SK-N-SH (cell line): ENCODE measurements around the gene KASH5. TPM values are rescaled to one million over a fixed set of nuclear protein-coding genes. Genes with fewer than 3 reads are reported as not detected.
A peak's percentile ranks its signal among the peaks of the same experiment; 100 is the strongest.

Experiments used
- CTCF ChIA-PET: fragments of 300-600, 350-600 bp; formaldehyde crosslinking; extraction: SDS; loops from one replicate; lab custom pipeline; 2021; lab: Yijun Ruan, JAX
- POLR2A ChIA-PET: fragments of 350-600 bp; sonication (Branson Sonifier 250); formaldehyde crosslinking; extraction: SDS; loops from one replicate; lab custom pipeline; 2020; ENCODE audit warnings: antibody characterized with exemption, inconsistent platforms; lab: Yijun Ruan, JAX
- DNase-seq: peaks from one replicate; pipeline ENCODE4 v3.0.0; 2012
- H2AFZ ChIP-seq: fragments of 200-600 bp; sonication (generic); 2 replicates; pipeline ENCODE4 v1.8.1; 2016; ENCODE audit warnings: antibody characterized with exemption, mild to moderate bottlenecking, low read depth
- H3F3A ChIP-seq: fragments of 200-600 bp; sonication (generic); replicated peaks from 2 replicates; pipeline ENCODE3; 2016; ENCODE audit warnings: antibody characterized with exemption, mild to moderate bottlenecking; ENCODE audit not compliant: insufficient read depth
- H3K27ac ChIP-seq, 2 experiments: fragments of 200-500 bp in 1 of 2; fragments of 200-600 bp in 1 of 2; sonication (Bioruptor generic) in 1 of 2; sonication (generic), shearing (Covaris generic) in 1 of 2; 2 replicates each; pipeline versions ENCODE4 v1.5.1 to v1.6.1; 2014 to 2016; ENCODE audit warnings: low read depth in 2 of 2, inconsistent platforms in 1 of 2, low read length in 1 of 2, mild to moderate bottlenecking in 1 of 2, mixed read lengths in 1 of 2
- H3K27me3 ChIP-seq: fragments of 200-600 bp; sonication (generic), shearing (Covaris generic); 2 replicates; pipeline ENCODE4 v1.6.1; 2016; ENCODE audit warnings: mixed run types; ENCODE audit not compliant: insufficient read depth
- H3K36me3 ChIP-seq, 2 experiments: fragments of 200-500 bp in 1 of 2; fragments of 200-600 bp in 1 of 2; sonication (Bioruptor generic) in 1 of 2; sonication (generic) in 1 of 2; replicated peaks in 1 of 2; 2 replicates each; pipeline versions ENCODE3 to v1.5.1; 2014 to 2016; ENCODE audit warnings: low read length in 1 of 2, mild to moderate bottlenecking in 1 of 2; ENCODE audit not compliant: insufficient read depth in 2 of 2, control insufficient read depth in 1 of 2
- H3K4me1 ChIP-seq, 2 experiments: fragments of 200-500 bp in 1 of 2; fragments of 200-600 bp in 1 of 2; sonication (Bioruptor generic) in 1 of 2; sonication (generic), shearing (Covaris generic) in 1 of 2; 2 replicates each; pipeline versions ENCODE4 v1.5.1 to v1.6.1; 2014 to 2016; ENCODE audit warnings: low read depth in 1 of 2, low read length in 1 of 2, mixed run types in 1 of 2; ENCODE audit not compliant: insufficient read depth in 2 of 2, control insufficient read depth in 1 of 2
- H3K4me2 ChIP-seq: fragments of 200-600 bp; sonication (generic), shearing (Covaris generic); 2 replicates; pipeline ENCODE4 v1.6.1; 2017; ENCODE audit warnings: mixed run types
- H3K4me3 ChIP-seq, 2 experiments: fragments of 200-500 bp in 1 of 2; fragments of 200-600 bp in 1 of 2; sonication (Bioruptor generic) in 1 of 2; sonication (generic), shearing (Covaris generic) in 1 of 2; 2 replicates each; pipeline versions ENCODE4 v1.5.1 to v1.8.1; 2014 to 2016; ENCODE audit warnings: low read depth in 2 of 2, inconsistent platforms in 1 of 2, low read length in 1 of 2, mild to moderate bottlenecking in 1 of 2, mixed read lengths in 1 of 2, moderate library complexity in 1 of 2
- H3K79me2 ChIP-seq: fragments of 200-600 bp; sonication (generic); 2 replicates; pipeline ENCODE4 v1.8.1; 2017; ENCODE audit warnings: mild to moderate bottlenecking; ENCODE audit not compliant: insufficient read depth
- H3K9ac ChIP-seq: fragments of 200-600 bp; sonication (generic); 2 replicates; pipeline ENCODE4 v1.6.1; 2017; ENCODE audit warnings: mixed run types
- H3K9me2 ChIP-seq: fragments of 200-600 bp; sonication (generic); 2 replicates; pipeline ENCODE4 v1.6.1; 2017; ENCODE audit warnings: mixed run types
- H3K9me3 ChIP-seq: fragments of 200-600 bp; sonication (generic); 2 replicates; pipeline ENCODE4 v1.6.1; 2017; ENCODE audit warnings: mixed run types, mild to moderate bottlenecking, moderate library complexity
- H4K20me1 ChIP-seq: fragments of 200-600 bp; sonication (generic); 2 replicates; pipeline ENCODE4 v1.6.1; 2017; ENCODE audit warnings: mild to moderate bottlenecking, mixed run types; ENCODE audit not compliant: insufficient read depth
- CHD2 ChIP-seq: fragments of 150-350 bp; IDR thresholded peaks from 2 replicates; pipeline ENCODE4 v1.6.1; 2018; ENCODE audit warnings: low read length; ENCODE audit not compliant: partially characterized antibody
- EP300 ChIP-seq, 2 experiments: IDR thresholded peaks; 2 replicates each; pipeline versions ENCODE4 v1.4.0 to v1.6.1; 2012; ENCODE audit warnings: borderline replicate concordance in 1 of 2, low read depth in 1 of 2, low read length in 1 of 2
- FOXJ3 ChIP-seq: sonication (generic); formaldehyde crosslinking; IDR thresholded peaks from 2 replicates; pipeline ENCODE4 v1.5.1; 2020; ENCODE audit warnings: mild to moderate bottlenecking, missing genetic modification reagents
- FOXM1 ChIP-seq: IDR thresholded peaks from 2 replicates; pipeline ENCODE4 v1.4.0; 2012; ENCODE audit warnings: low read depth, mild to moderate bottlenecking
- MXI1 ChIP-seq: IDR thresholded peaks from 2 replicates; pipeline ENCODE4 v1.6.1; 2012; ENCODE audit warnings: mild to moderate bottlenecking, low read depth, low read length, improper control_type of control experiment
- NRF1 ChIP-seq: IDR thresholded peaks from 2 replicates; pipeline ENCODE4 v1.6.1; 2012; ENCODE audit warnings: low read depth, mild to moderate bottlenecking, low read length
- POLR2AphosphoS5 ChIP-seq: IDR thresholded peaks from 2 replicates; pipeline ENCODE4 v1.6.1; 2012; ENCODE audit warnings: low read depth, low read length
- RAD21 ChIP-seq: IDR thresholded peaks from 2 replicates; pipeline ENCODE4 v1.6.1; 2012; ENCODE audit warnings: mild to moderate bottlenecking, low read length
- REST ChIP-seq: IDR thresholded peaks from 2 replicates; pipeline ENCODE4 v1.6.1; 2012; ENCODE audit warnings: mild to moderate bottlenecking, low read depth, low read length, moderate library complexity
- RFX5 ChIP-seq: IDR thresholded peaks from 2 replicates; pipeline ENCODE4 v1.6.1; 2012; ENCODE audit warnings: mild to moderate bottlenecking, improper control_type of control experiment, low read length
- RXRA ChIP-seq: IDR thresholded peaks from 2 replicates; pipeline ENCODE4 v1.4.0; 2012; ENCODE audit warnings: low read depth, mild to moderate bottlenecking, borderline replicate concordance
- TEAD4 ChIP-seq: IDR thresholded peaks from 2 replicates; pipeline ENCODE4 v1.4.0; 2012; ENCODE audit warnings: mild to moderate bottlenecking, borderline replicate concordance; ENCODE audit not compliant: insufficient read depth
- whole genome bisulfite sequencing: methylation state at CpG from one replicate; pipeline ENCODE4 v1.1.6; 2017; ENCODE audit warnings: low lambda C conversion rate; 5-methylcytosine and 5-hydroxymethylcytosine counted together
- polyA plus RNA-seq, 3 experiments: library from polyadenylated mRNA; depleted of rRNA; stranded (reverse); fragments of >200 nt; gene quantifications; 2 replicates each; pipeline ENCODE4 v1.2.3, GENCODE V29; 2012
- TF ChIP-seq, protein P1 (sequence below): IDR thresholded peaks from 2 replicates; pipeline ENCODE4; 2012
- TF ChIP-seq, protein P2 (sequence below): IDR thresholded peaks from 2 replicates; pipeline ENCODE4 v1.4.0; 2012; ENCODE audit warnings: low read depth, borderline replicate concordance
- TF ChIP-seq, protein P3 (sequence below): fragments of 150-350 bp; IDR thresholded peaks from 2 replicates; pipeline ENCODE4 v1.6.1; 2016; ENCODE audit warnings: mild to moderate bottlenecking, low read depth, low read length

The KASH5 gene
- polyA plus RNA-seq, 1 of the 3 experiments (the other 2 are of a cell fraction), result 0.20 TPM

GRCh38 chr19:49453013-49453756 lies 65.1 kb downstream of the KASH5 start, which contains the start of gene ALDH16A1 (continued):
- TF ChIP-seq FOXM1, result no peak
- TF ChIP-seq RFX5, result peak; percentile 51; the same call in 1 of the 2 replicates
- TF ChIP-seq TEAD4, result no peak
- TF ChIP-seq RAD21, result no peak
- no peak for TF ChIP-seq EP300 (IDR thresholded peaks at IDR 0.05; ENCODE audit: borderline replicate concordance in 1 of 2, low read depth in 1 of 2, low read length in 1 of 2)
- TF ChIP-seq POLR2AphosphoS5, result peak; percentile 98
- TF ChIP-seq, protein P1, sequence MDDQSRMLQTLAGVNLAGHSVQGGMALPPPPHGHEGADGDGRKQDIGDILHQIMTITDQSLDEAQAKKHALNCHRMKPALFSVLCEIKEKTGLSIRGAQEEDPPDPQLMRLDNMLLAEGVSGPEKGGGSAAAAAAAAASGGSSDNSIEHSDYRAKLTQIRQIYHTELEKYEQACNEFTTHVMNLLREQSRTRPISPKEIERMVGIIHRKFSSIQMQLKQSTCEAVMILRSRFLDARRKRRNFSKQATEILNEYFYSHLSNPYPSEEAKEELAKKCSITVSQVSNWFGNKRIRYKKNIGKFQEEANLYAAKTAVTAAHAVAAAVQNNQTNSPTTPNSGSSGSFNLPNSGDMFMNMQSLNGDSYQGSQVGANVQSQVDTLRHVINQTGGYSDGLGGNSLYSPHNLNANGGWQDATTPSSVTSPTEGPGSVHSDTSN, result no peak
- TF ChIP-seq NRF1, result peak; percentile 84
- peak; percentile 52; the same call in 1 of the 2 replicates for TF ChIP-seq MXI1
- TF ChIP-seq FOXJ3 (CRISPR knock-in tag), result no peak
- TF ChIP-seq RXRA, result no peak
- TF ChIP-seq CHD2, result peak; percentile 89

- CTCF ChIA-PET, result interaction anchor here (0.6 to 1.0 kb wide), 3 partner anchors 8 to 64 kb away, joined by 3 to 4 read pairs (median 3); no protein-coding TSS in a partner anchor
- H3K36me3 ChIP-seq, result peaks cover 4 to 9% of the 10 kb centered on the region in 2 experiments
- H3K9me3 ChIP-seq, result no peaks in the 10 kb centered on the region
- H3K27me3 ChIP-seq, result no peaks in the 10 kb centered on the region
- peak overlapping the region; percentile 97 for H3K9ac ChIP-seq
- POLR2A ChIA-PET, result interaction anchor here (1.0 to 2.6 kb wide), 4 partner anchors 25 to 82 kb away, joined by 3 to 14 read pairs (median 4); partner anchors contain the start of gene RPS11
- no peak for DNase-seq
- no peak for TF ChIP-seq NRF1
- peak; percentile 5; the same call in 1 of the 2 replicates for TF ChIP-seq RFX5
- H3K79me2 ChIP-seq, result peaks cover 45% of the 10 kb centered on the region
- peaks cover 25% of the 10 kb centered on the region for H3F3A ChIP-seq
- peak overlapping the region; percentile 97 for H3K4me2 ChIP-seq
- no peaks in the 10 kb centered on the region for H4K20me1 ChIP-seq
- H3K27ac ChIP-seq, result peak overlapping the region; percentile 92 to 95
- 34% methylated on average over 10 of the region's 10 CpGs for WGBS
- no peaks in the 10 kb centered on the region for H3K9me2 ChIP-seq
- H3K4me1 ChIP-seq, result peaks cover 0 to 18% of the 10 kb centered on the region in 2 experiments; a peak in 2 of 4 replicates
- peak overlapping the region; percentile 61 to 77 for H3K4me3 ChIP-seq
- peak overlapping the region; percentile 83 for H2AFZ ChIP-seq
Observed at GRCh38 chr19:49453757-49454240, 65.8 kb downstream of the KASH5 start.

DNA sequence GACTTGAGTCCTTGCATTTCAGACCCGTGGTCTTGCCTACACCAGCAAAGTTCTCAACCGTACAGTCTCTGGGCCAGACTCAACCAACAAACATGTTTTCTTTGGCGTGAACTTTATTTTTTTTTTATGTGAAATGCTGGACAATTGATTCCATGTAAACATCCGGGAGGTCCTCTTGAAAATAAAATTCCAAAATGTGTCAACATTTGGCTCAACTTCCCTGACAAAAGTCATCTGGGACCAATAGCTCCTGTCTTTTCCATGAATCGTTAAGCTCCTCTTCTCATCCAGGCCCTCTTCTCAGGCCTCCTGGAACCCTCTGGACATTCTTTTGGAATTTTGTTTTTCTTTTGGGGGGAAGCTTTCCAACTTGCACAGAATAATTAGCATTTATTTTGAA lies 67.7 kb downstream of the KASH5 start:
- no peaks in the 10 kb centered on the region for H3K36me3 ChIP-seq
- no peak overlapping the region for H2AFZ ChIP-seq
- no peak overlapping the region for H3K27ac ChIP-seq
- no peak overlapping the region for H3K4me3 ChIP-seq
- peaks cover 0 to 8% of the 10 kb centered on the region in 2 experiments; a peak in 1 of 4 replicates for H3K4me1 ChIP-seq
- H3K4me2 ChIP-seq, result no peak overlapping the region
- POLR2A ChIA-PET, result no interaction called here
- H3K79me2 ChIP-seq, result peaks cover 30% of the 10 kb centered on the region
- no peaks in the 10 kb centered on the region for H3K9me3 ChIP-seq
- H3K9me2 ChIP-seq, result no peaks in the 10 kb centered on the region
- CTCF ChIA-PET, result interaction anchor here (1.0 kb wide), 1 partner anchor 91 kb away, joined by 4 read pairs; no protein-coding TSS in a partner anchor
- H3F3A ChIP-seq, result peaks cover 23% of the 10 kb centered on the region
- no peak for DNase-seq
- H3K27me3 ChIP-seq, result no peaks in the 10 kb centered on the region
- H3K9ac ChIP-seq, result no peak overlapping the region
- no peaks in the 10 kb centered on the region for H4K20me1 ChIP-seq
- WGBS, result 79% methylated on average over 5 of the region's 5 CpGs
- TF ChIP-seq, protein P1, result no peak
- TF ChIP-seq, protein P2, sequence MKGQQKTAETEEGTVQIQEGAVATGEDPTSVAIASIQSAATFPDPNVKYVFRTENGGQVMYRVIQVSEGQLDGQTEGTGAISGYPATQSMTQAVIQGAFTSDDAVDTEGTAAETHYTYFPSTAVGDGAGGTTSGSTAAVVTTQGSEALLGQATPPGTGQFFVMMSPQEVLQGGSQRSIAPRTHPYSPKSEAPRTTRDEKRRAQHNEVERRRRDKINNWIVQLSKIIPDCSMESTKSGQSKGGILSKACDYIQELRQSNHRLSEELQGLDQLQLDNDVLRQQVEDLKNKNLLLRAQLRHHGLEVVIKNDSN, result no peak
- TF ChIP-seq REST, result no peak
- TF ChIP-seq, protein P3, sequence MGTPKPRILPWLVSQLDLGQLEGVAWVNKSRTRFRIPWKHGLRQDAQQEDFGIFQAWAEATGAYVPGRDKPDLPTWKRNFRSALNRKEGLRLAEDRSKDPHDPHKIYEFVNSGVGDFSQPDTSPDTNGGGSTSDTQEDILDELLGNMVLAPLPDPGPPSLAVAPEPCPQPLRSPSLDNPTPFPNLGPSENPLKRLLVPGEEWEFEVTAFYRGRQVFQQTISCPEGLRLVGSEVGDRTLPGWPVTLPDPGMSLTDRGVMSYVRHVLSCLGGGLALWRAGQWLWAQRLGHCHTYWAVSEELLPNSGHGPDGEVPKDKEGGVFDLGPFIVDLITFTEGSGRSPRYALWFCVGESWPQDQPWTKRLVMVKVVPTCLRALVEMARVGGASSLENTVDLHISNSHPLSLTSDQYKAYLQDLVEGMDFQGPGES, result no peak
